GM18505 (cell line): ENCODE data around the gene ZNF181.
"Not testable (repeated sequence)": the region's sequence is repeated elsewhere in the genome, so short reads cannot be mapped to it uniquely, and the experiment has no call there.

ENCODE experiments used
- ATAC-seq: cut with Tn5 transposase; IDR thresholded peaks from one replicate; pipeline ENCODE4 v1.9.1; 2021; ENCODE audit not compliant: unreplicated experiment
- POLR2A ChIP-seq: IDR thresholded peaks from 4 replicates; pipeline ENCODE4 v1.6.1; 2011; ENCODE audit warnings: borderline replicate concordance; ENCODE audit not compliant: insufficient read depth, insufficient read length; ENCODE audit errors: extremely low read depth

ZNF181 gene

GRCh38 chr19:34733746-34734536 is at the start of gene ZNF181:
Gene ZNF181, plus strand, starts transcription at chr19:34734243. Its CDS starts 795 bp downstream, at chr19:34735038.
- peak; percentile 78 for ATAC-seq
- TF ChIP-seq POLR2A, result peak; percentile 74

DNA sequence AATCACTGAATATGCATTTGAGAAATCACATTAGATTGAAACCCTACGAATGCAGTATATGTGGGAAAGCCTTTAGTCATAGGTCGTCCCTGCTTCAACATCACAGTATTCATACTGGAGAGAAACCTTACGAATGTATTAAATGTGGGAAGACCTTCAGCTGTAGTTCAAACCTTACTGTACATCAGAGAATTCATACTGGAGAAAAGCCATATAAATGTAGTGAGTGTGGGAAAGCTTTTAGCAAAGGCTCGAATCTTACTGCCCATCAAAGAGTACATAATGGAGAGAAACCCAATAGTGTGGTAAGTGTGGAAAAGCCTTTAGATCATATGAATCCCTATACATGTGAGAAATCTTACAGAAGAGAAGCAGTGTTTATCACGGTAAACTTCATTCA is 48.8 kb upstream of the ZNF181 start:
- not testable (repeated sequence) for ATAC-seq

DNA sequence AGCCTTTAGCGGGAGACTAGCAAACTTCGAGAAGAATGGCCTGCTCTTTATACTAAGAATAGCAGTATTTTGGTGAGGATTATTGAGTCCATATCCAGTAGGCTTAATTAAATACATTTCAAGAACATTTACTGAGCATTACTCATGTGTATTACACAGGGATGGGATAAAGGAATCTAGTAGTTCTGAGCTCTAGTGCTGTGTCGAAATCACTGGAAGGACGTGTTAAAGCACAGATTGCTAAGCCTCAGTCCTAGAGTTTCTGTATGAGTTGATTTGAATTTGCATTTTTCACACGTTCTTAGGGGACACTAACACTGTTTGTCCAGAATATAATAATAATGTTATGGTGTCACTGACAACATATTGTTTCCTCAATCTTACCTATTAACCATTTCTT is 47.6 kb upstream of the ZNF181 start:
- no peak for TF ChIP-seq POLR2A
- no peak for ATAC-seq

DNA sequence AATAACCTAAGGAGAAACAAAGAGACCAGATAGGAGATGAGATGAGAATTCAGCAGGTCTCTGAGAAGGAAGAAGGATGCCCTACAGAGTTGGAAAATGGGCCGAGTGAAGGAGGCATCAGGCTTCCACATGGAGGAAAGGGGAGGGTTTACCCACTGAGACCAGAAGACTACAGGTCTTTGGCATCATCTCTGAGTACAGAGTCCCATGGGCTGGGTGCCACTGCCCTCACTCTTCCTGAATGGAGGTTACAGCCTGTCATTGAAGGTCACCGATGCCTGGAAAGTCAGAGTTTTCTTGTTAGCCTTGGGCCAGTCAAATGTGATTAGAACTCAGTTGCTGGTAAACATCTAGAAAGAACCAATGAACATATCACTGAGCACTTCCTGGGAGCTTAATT is 46.7 kb upstream of the ZNF181 start:
- no peak for TF ChIP-seq POLR2A
- ATAC-seq, result no peak

GRCh38 chr19:34688592-34688991 is 45.5 kb upstream of the ZNF181 start:
- no peak for ATAC-seq
- no peak for TF ChIP-seq POLR2A

DNA sequence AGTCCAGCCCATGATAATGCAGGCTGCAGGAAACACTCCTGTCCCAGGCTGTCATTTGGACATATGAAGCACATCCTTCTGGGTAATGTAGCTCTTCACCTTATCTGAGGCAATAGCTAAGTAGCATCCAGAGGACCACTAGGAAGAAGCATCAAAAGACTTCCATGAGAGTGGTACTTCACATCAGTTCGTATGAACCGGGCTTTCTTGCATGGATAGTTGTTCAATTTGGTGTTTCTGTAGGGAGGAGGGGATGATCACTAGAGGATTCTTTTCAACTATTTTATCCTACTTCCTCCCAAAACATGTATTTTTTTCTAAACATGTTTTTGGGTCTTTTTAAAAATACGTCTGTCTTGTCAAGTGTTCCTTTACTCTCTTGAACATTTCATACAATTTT is 43.7 kb upstream of the ZNF181 start:
- ATAC-seq, result no peak
- no peak for TF ChIP-seq POLR2A

- no peak for TF ChIP-seq POLR2A
- no peak for ATAC-seq
Measured at GRCh38 chr19:34692549-34692948, 41.5 kb upstream of the ZNF181 start.

DNA sequence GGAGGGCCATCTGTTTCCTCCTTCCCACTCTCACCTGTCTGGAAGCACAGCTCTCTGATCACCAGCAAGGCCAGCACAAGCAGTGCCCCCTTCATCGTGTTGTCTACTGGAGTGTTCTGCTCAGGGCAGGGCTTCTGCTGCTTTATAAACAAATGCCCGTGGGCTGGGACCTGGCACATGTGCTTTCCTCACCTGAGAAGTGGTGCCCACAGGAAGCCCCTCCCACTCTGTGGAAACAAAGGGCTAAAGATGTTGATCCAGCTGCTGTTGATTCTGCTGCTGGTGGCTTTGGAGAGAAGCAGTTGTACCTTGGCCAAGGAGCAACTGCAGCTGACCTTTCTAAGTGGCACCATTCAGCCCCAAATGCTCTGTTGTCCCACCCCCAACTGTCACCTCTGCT is 26.4 kb upstream of the ZNF181 start:
- no peak for ATAC-seq
- no peak for TF ChIP-seq POLR2A

- ATAC-seq, result no peak
- TF ChIP-seq POLR2A, result no peak
Measured at GRCh38 chr19:34711890-34712289, 22.2 kb upstream of the ZNF181 start.

- TF ChIP-seq POLR2A, result no peak
- ATAC-seq, result no peak
Measured at GRCh38 chr19:34712395-34713261, 21.4 kb upstream of the ZNF181 start.

DNA sequence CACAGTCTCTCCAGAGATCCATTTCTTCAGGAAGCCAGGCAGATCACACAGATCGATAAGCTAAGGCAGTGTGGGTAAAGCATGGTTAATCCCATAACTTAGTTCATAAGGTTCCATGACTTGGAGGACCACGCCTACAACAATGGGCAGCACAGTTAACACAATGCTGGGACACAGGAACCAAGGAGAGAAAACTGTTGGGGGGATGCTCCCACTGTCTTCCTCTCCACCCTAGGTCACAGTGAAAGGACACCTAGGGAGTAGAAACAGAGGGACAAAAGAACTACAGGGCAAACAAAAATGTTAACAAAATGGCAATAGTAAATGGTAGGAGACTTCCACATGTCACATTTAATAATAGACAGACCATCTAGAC is 20.8 kb upstream of the ZNF181 start:
- no peak for ATAC-seq
- TF ChIP-seq POLR2A, result no peak

DNA sequence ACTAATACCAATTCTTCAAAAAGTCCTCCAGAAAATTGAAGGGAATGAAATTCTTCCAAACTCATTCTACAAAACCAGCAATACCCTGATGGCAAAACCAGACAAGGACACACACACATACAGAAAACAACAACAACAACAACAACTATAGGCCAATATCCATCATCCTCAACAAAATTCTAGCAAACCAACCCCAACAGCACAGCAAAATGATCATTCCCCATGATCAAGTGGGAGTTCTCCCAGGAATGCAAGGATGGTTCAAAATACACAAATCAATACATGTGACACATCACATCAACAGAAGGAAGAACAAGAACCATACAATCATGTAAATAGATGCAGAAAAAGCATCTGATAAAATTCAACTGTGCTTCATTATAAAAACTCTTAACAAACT is 18.7 kb upstream of the ZNF181 start:
- no peak for TF ChIP-seq POLR2A
- no peak for ATAC-seq

DNA sequence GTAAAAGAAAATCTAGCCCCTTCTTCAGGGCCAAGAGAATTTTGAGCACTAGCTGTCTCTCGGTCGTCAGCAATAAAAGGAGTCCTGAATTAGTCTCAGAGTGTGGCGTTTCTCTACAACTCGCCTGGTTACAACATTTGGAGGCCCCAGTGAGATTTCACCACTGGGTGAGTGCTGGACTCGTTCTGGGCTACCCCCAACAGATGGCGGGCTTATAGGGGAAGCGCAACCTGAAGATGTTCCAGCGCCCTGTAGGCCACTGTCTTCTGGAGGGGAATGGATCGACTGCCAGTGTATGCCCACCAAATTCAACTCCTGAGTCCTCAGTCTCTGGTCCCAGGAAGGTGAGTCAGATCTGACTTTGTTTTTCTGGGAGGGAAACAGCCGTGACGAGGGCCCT is 11.7 kb upstream of the ZNF181 start:
- no peak for TF ChIP-seq POLR2A
- no peak for ATAC-seq

GRCh38 chr19:34725400-34725799 is 8.6 kb upstream of the ZNF181 start:
- TF ChIP-seq POLR2A, result no peak

More at GRCh38 chr19:34725400-34725799, 8.6 kb upstream of the ZNF181 start:
- no peak for ATAC-seq
